Heart left ventricle (tissue), 16 donors: ENCODE measurements around the gene IMP4. TPM values are rescaled to one million over a fixed set of nuclear protein-coding genes. Genes with fewer than 3 reads are reported as not detected.
"Not testable (repeated sequence)": the region's sequence is repeated elsewhere in the genome, so short reads cannot be mapped to it uniquely, and the experiment has no call there.

Experiments used
- ATAC-seq, 4 donors: fragments of 200-7000 bp; cut with Tn5 transposase; one replicate each; pipeline ENCODE4 v1.9.1; 2020 to 2022; ENCODE audit warnings: moderate library complexity in 4 of 4, mild to moderate bottlenecking in 3 of 4, moderate number of reproducible peaks in 1 of 4
- DNase-seq, 5 donors: peaks; one replicate each; pipeline ENCODE4 v3.0.0-alpha.2; 2020
- H3K27ac ChIP-seq, 12 donors: fragments of 200-600 bp; sonication (generic) in 4 of 12; one replicate each; pipeline versions ENCODE4 v1.5.0 to v1.8.0; 2016 to 2022; ENCODE audit warnings: mild to moderate bottlenecking in 2 of 12
- H3K27me3 ChIP-seq, 9 donors: fragments of 200-600 bp; sonication (generic) in 2 of 9; one replicate each; pipeline versions ENCODE4 v1.5.1 to v1.8.0; 2016 to 2022; ENCODE audit warnings: mild to moderate bottlenecking in 3 of 9
- H3K36me3 ChIP-seq, 9 donors: fragments of 200-600 bp; sonication (generic) in 2 of 9; one replicate each; pipeline versions ENCODE4 v1.5.0 to v1.8.0; 2018 to 2022; ENCODE audit warnings: mild to moderate bottlenecking in 2 of 9
- H3K4me1 ChIP-seq, 12 donors: fragments of 200-600 bp; sonication (generic) in 4 of 12; one replicate each; pipeline versions ENCODE4 v1.5.0 to v1.8.0; 2016 to 2022; ENCODE audit warnings: mild to moderate bottlenecking in 3 of 12
- H3K4me3 ChIP-seq, 12 donors: fragments of 200-600 bp; sonication (generic) in 4 of 12; one replicate each; pipeline versions ENCODE4 v1.5.0 to v1.8.0; 2017 to 2022; ENCODE audit warnings: mild to moderate bottlenecking in 9 of 12, moderate library complexity in 4 of 12
- H3K9me3 ChIP-seq, 12 donors: fragments of 200-600 bp; sonication (generic) in 4 of 12; one replicate each; pipeline versions ENCODE4 v1.5.0 to v1.8.0; 2016 to 2022; ENCODE audit warnings: mild to moderate bottlenecking in 1 of 12
- POLR2A ChIP-seq, 2 donors: fragments of 450-650 bp; IDR thresholded peaks; one replicate each; pipeline ENCODE4 v1.6.1; 2017; ENCODE audit warnings: antibody characterized with exemption in 2 of 2, mild to moderate bottlenecking in 2 of 2, moderate library complexity in 2 of 2
- WGBS, 4 donors: extraction: QIAGEN DNeasy Blood & Tissue Kit in 2 of 4; methylation state at CpG; one replicate each; pipeline versions ENCODE4 v1.1.5 to v1.1.7; 2013 to 2018; 5-methylcytosine and 5-hydroxymethylcytosine counted together
- intact Hi-C, 10 donors: fragments of 100-400 bp; cut with DNase I; formaldehyde crosslinking; loops; one replicate each; pipeline versions ENCODE4 v1.11.1 to v1.14.2; 2022
- polyA plus RNA-seq, 2 donors: library from polyadenylated mRNA; stranded (reverse); fragments of 200-250 nt; gene quantifications; one replicate each; pipeline ENCODE4 v1.2.3, GENCODE V29; 2013
- total RNA-seq, 9 donors: library from RNA; depleted of rRNA in 2 of 9; stranded (reverse); fragments of >200 nt in 2 of 9; fragmentation: NEBNext Ultra II Directional in 3 of 9; extraction: Animal tissue kit (Norgen Biotek cat#: 25700) in 3 of 9; gene quantifications; one replicate each; pipeline versions ENCODE4 v1.1.0 to v1.2.4, GENCODE V29; 2016 to 2023
- TF ChIP-seq, protein P1 (sequence below), 12 donors: fragments of 200-600 bp; sonication (generic) in 4 of 12; IDR thresholded peaks; one replicate each; pipeline versions ENCODE4 v1.5.0 to v1.8.0; 2018 to 2022; ENCODE audit warnings: antibody characterized with exemption in 12 of 12, mild to moderate bottlenecking in 5 of 12
- donor health status: ischemic (EF 13 %, LVEDD 7.1; RV severe dilation, severe dysfunction).
- donor health status: healthy with polysubstance abuse.
- donor health status: DM: no; HTN: yes; CAD: no.
- donor health status: DM: no; HTN: no; CAD: no.
- donor health status: ischemic (EF 25% LVEDD 6.9; RV normal size, moderate dysfunction).
- donor health status: ischemic (EF 25% LVEDD 5.7; RV mildly dilated, moderate dysfunction).
- donor health status: healthy.
- donor health status: DM: yes; HTN: yes; CAD: no.
- donor health status: ischemic (EF 35%, LVEDD 5.7; RV mildly dilated, moderate dysfunction).
- donor health status: nonischemic (EF 11% LVEDD 7.7; RV severe dilation, severe dysfunction).
- donor health status: DM: yes; HTN: yes; CAD: no.
- donor health status: PGD.
- donor health status: ischemic (EF 29% LVEDD 5.4; RV normal size, mild dysfunction).
- donor health status: nonischemic (EF 23%, LVEDD 6.1; RV moderate dilation, normal function).

Gene IMP4
- total and polyA plus RNA-seq, 11 donors, result 55.8 to 209 (median 73.7) TPM

DNA sequence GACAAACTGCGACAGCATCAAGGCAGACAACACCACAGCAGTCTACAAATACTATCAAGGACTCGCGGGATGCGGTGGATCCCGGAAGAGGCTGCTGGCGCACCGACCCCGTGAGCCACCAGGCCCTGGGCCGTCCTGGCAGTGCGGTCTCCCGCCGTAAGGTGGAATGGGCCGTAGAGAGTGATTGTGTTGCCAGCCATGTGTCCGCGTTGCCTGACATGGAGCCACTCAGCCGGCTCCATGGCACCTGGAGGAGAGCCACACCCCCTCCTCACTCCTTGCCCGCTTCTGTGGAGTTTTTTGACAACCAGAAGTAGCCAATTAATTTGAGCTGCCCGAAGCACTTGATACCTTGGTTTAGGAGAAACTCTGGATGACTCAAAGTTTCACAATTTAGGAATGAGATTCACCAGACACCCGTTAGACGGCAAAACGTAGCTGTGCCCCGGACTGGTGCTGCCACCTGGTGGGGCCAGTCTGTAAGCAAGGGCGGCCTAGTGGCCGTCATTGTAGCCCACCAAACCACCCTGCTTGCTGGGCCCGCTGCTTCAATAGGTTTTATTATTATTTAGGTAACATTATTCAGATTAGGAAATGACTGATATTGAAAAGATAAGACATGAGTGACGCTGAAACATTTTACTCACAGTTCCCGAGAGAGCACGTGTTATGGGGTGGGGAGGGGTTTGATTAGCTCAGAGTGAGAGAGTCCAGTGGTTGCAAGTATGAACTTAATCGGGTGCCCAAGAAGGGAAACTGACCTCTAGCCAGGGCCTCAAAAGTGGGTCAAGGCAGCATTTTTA lies 10.2 kb upstream of the IMP4 start:
- TF ChIP-seq POLR2A (IDR thresholded peaks at IDR 0.05), result no peak
- TF ChIP-seq, protein P1, sequence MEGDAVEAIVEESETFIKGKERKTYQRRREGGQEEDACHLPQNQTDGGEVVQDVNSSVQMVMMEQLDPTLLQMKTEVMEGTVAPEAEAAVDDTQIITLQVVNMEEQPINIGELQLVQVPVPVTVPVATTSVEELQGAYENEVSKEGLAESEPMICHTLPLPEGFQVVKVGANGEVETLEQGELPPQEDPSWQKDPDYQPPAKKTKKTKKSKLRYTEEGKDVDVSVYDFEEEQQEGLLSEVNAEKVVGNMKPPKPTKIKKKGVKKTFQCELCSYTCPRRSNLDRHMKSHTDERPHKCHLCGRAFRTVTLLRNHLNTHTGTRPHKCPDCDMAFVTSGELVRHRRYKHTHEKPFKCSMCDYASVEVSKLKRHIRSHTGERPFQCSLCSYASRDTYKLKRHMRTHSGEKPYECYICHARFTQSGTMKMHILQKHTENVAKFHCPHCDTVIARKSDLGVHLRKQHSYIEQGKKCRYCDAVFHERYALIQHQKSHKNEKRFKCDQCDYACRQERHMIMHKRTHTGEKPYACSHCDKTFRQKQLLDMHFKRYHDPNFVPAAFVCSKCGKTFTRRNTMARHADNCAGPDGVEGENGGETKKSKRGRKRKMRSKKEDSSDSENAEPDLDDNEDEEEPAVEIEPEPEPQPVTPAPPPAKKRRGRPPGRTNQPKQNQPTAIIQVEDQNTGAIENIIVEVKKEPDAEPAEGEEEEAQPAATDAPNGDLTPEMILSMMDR (IDR thresholded peaks at IDR 0.05), result peak; percentile 85 to 99 (median 90)
- ATAC-seq (peak in 3 of 4 donors; percentile 70 to 81 (median 75)), DNase-seq (peak; percentile 64 to 83 (median 76))
- Histone ChIP-seq H3K9me3 (no peaks in the 10 kb centered on the region), H3K27me3 (peaks cover 0 to 40% (median 3%) of the 10 kb centered on the region in 9 donors), H3K4me1 (peaks cover 0 to 8% (median 3%) of the 10 kb centered on the region in 12 donors), H3K4me3 (no peak overlapping the region), H3K36me3 (no peaks in the 10 kb centered on the region), H3K27ac (no peak overlapping the region)
- intact Hi-C loops, result loop anchor here (2.0 to 10.0 kb wide), 10 partner anchors 148 to 448 kb away; partner anchors contain the start of genes SMPD4 (in 7 of the 10) and MZT2B (in 6 of the 10)
- 21 to 29% (median 24%) methylated on average over 29 of the region's 29 CpGs for WGBS, 4 donors

DNA sequence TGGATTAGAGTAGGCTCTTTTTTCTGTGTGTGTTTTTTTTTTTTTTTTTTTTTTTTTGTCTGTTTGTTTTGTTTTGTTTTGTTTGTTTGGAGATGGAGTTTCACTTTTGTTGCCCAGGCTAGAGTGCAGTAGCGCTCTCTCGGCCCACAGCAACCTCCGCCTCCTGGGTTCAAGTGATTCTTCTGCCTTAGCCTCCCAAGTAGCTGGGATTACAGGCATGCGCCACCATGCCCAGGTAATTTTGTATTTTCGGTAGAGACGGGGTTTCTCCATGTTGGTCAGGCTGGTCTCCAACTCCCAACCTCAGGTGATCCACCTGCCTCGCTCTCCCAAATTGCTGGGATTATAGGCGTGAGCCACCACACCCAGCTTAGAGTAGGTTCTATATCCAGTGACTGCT lies 9.4 kb upstream of the IMP4 start:
- 85 to 91% (median 90%) methylated on average over 8 of the region's 8 CpGs for WGBS, 4 donors
- intact Hi-C loops, result loop anchor here (2.0 to 10.0 kb wide), 10 partner anchors 148 to 448 kb away; partner anchors contain the start of genes SMPD4 (in 7 of the 10) and MZT2B (in 6 of the 10)

DNA sequence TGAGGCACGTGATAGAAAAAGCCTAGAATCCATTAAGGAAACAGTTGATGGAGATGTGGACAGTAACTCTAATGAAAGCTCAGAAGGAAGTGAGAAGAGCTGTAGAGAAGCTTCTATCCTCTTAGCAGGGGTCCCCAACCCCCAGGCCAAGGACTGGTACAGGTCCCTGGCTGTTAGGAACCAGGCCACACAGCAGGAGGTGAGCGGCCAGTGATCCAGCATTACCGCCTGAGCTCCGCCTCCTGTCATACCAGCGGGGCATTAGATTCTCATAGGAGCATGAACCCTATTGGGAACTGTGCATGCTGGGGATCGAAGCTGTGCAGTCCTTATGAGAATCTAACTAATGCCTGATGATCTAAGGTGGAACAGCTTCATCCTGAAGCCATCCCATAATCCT lies 8.7 kb upstream of the IMP4 start:
- Histone ChIP-seq H3K27ac (no peak overlapping the region), H3K27me3 (peaks cover 0 to 26% (median 0%) of the 10 kb centered on the region in 9 donors), H3K4me1 (peaks cover 0 to 9% (median 3%) of the 10 kb centered on the region in 12 donors), H3K9me3 (no peaks in the 10 kb centered on the region), H3K36me3 (peaks cover 0 to 14% (median 8%) of the 10 kb centered on the region in 9 donors), H3K4me3 (no peak overlapping the region)
- no peak for DNase-seq
- no peak for TF ChIP-seq POLR2A (IDR thresholded peaks at IDR 0.05)
- TF ChIP-seq, protein P1 (IDR thresholded peaks at IDR 0.05), result no peak
- intact Hi-C loops, result loop anchor here (5.0 to 10.0 kb wide), 7 partner anchors 149 to 449 kb away; partner anchors contain the start of genes MZT2B (in 6 of the 10) and SMPD4 (in 6 of the 10)
- ATAC-seq, result no peak
- WGBS, 4 donors, result 67 to 72% (median 69%) methylated on average over 6 of the region's 6 CpGs

More for the DNA sequence above, 9.4 kb upstream of the IMP4 start:
- H3K4me1 ChIP-seq, H3K36me3 ChIP-seq, H3K4me3 ChIP-seq, ATAC-seq, H3K27ac ChIP-seq, DNase-seq, H3K9me3 ChIP-seq: not testable (repeated sequence)
- peaks cover 0 to 33% (median 0%) of the 10 kb centered on the region in 9 donors for H3K27me3 ChIP-seq

DNA sequence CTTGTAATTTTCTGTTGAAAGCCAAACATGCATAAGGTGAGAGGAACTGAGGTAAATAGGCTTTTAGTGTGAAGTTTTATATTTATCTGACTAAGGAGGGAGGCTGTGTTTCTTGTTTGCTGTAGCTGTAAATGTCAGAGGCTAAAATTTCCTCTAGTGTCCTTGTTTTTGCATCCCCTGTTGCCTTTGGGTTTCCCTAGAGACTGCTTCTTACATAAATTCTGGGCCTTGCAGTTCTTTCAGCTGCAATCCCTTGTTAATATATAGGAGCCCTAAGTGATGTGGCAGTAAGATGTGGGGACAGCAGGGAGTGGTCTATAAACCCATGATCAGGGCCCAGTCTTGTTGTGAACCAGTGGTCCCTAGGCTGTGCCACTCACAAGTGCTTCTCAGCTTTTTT lies 7.5 kb upstream of the IMP4 start:
- Histone ChIP-seq H3K4me3 (no peak overlapping the region), H3K4me1 (peaks cover 0 to 9% (median 3%) of the 10 kb centered on the region in 12 donors), H3K36me3 (peaks cover 0 to 25% (median 17%) of the 10 kb centered on the region in 9 donors), H3K9me3 (no peaks in the 10 kb centered on the region), H3K27me3 (peaks cover 0 to 22% (median 0%) of the 10 kb centered on the region in 9 donors), H3K27ac (no peak overlapping the region)
- DNase-seq (no peak), ATAC-seq (no peak)
- intact Hi-C loops, result loop anchor here in 5 of 10 donors (5.0 to 10.0 kb wide), 4 partner anchors 148 to 450 kb away; partner anchors contain the start of genes MZT2B (in 1 of the 5) and SMPD4 (in 1 of the 5)
- TF ChIP-seq, protein P1 (IDR thresholded peaks at IDR 0.05), result no peak
- no peak for TF ChIP-seq POLR2A (IDR thresholded peaks at IDR 0.05)
